Lower leg skin (tissue), 3 donors: ENCODE measurements around the gene MBD4.

Experiments
- POLR2A ChIP-seq, 2 donors: fragments of 450-650 bp; IDR thresholded peaks; one replicate each; pipeline ENCODE4 v1.6.1; 2016 to 2017; ENCODE audit warnings: antibody characterized with exemption in 2 of 2, mild to moderate bottlenecking in 1 of 2, moderate library complexity in 1 of 2
- TF ChIP-seq, protein P1 (sequence below), 3 donors: fragments of 450-650 bp; IDR thresholded peaks; one replicate each; pipeline ENCODE4 v1.5.1; 2016; ENCODE audit warnings: antibody characterized with exemption in 3 of 3, mild to moderate bottlenecking in 3 of 3, moderate library complexity in 2 of 3

DNA sequence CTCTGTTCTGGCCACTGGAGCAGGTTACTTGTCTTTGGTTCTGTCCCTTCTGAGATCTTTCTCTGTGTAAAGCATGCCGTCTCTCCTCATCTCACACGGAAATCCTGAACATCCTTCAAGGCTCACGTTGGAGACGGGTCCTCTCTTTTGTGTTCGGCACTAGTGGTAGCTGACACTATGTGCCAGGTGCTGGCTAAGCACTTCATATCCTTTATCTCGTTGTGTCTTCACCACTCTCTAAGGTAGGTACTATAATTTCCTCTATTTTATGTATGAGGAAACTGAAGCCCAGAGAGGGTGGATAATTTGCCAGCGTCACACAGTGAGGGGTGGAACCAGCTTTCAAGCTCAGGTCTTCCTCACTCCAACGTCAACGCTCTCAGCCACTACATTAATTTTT, 1.5 kb upstream of the MBD4 start:
- no peak for TF ChIP-seq POLR2A (IDR thresholded peaks at IDR 0.05)
- TF ChIP-seq, protein P1, sequence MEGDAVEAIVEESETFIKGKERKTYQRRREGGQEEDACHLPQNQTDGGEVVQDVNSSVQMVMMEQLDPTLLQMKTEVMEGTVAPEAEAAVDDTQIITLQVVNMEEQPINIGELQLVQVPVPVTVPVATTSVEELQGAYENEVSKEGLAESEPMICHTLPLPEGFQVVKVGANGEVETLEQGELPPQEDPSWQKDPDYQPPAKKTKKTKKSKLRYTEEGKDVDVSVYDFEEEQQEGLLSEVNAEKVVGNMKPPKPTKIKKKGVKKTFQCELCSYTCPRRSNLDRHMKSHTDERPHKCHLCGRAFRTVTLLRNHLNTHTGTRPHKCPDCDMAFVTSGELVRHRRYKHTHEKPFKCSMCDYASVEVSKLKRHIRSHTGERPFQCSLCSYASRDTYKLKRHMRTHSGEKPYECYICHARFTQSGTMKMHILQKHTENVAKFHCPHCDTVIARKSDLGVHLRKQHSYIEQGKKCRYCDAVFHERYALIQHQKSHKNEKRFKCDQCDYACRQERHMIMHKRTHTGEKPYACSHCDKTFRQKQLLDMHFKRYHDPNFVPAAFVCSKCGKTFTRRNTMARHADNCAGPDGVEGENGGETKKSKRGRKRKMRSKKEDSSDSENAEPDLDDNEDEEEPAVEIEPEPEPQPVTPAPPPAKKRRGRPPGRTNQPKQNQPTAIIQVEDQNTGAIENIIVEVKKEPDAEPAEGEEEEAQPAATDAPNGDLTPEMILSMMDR (IDR thresholded peaks at IDR 0.05), result no peak
